ENCODE results near the gene ZBP1. TPM values are rescaled to one million over a fixed set of nuclear protein-coding genes. Genes with fewer than 3 reads are reported as not detected.

ZBP1 gene
- total RNA-seq, 1 donor from 2014 or later, result 10.1 TPM

- intact Hi-C loops (cut with micrococcal nuclease), result no loop called here
Measured at GRCh38 chr20:57561356-57562279, 58.6 kb downstream of the ZBP1 start.

GRCh38 chr20:57560554-57561355, 59.5 kb downstream of the ZBP1 start, which contains the start of gene PCK1:
TSS of gene PCK1 (plus strand) at chr20:57561110. CDS start at chr20:57561412, 302 bp downstream.
- intact Hi-C loops (cut with micrococcal nuclease), result no loop called here

GRCh38 chr20:57559658-57560553, 60.3 kb downstream of the ZBP1 start:
- intact Hi-C loops (cut with micrococcal nuclease), result no loop called here

GRCh38 chr20:57559289-57559634, 61.0 kb downstream of the ZBP1 start:
- intact Hi-C loops (cut with micrococcal nuclease), result no loop called here

GRCh38 chr20:57558614-57559288, 61.5 kb downstream of the ZBP1 start:
- intact Hi-C loops (cut with micrococcal nuclease), result no loop called here

- intact Hi-C loops (cut with micrococcal nuclease), result no loop called here
Measured at GRCh38 chr20:57557926-57558613, 62.2 kb downstream of the ZBP1 start.

GRCh38 chr20:57556980-57557274, 63.3 kb downstream of the ZBP1 start:
- intact Hi-C loops (cut with micrococcal nuclease), result no loop called here

GRCh38 chr20:57555457-57556184, 64.6 kb downstream of the ZBP1 start:
- intact Hi-C loops (cut with micrococcal nuclease), result no loop called here

Other genes with a start within 250 kb of the ZBP1 start
- gene RBM38, start 229.0 kb downstream of the ZBP1 start, total RNA-seq, result 88.5 and 89.9 TPM in 2 replicates
- gene CTCFL, start 95.3 kb downstream of the ZBP1 start, total RNA-seq, result not detected in 2 replicates
- gene PCK1, start 59.3 kb downstream of the ZBP1 start, total RNA-seq, result not detected in 2 replicates
- 0.14 and 0.25 TPM in 2 replicates for gene PMEPA1, start 89.6 kb upstream of the ZBP1 start, total RNA-seq

Data from T-helper 2 cell treated with Interferon-gamma antibody and Interleukin-4, amounts not matched to agents 100 ng/mL and 5 ng/mL, for 36 hours (primary cell).